H1 (cell line): ENCODE measurements around the gene AKR7A2.

Experiments
- CEBPB ChIP-seq: IDR thresholded peaks from 2 replicates; pipeline ENCODE4 v1.6.1; 2012; ENCODE audit warnings: low read depth, low read length
- CHD1 ChIP-seq: IDR thresholded peaks from 2 replicates; pipeline ENCODE4 v1.6.1; 2012; ENCODE audit warnings: low read depth, low read length, improper control_type of control experiment
- EGR1 ChIP-seq: IDR thresholded peaks from 2 replicates; pipeline ENCODE4 v1.6.1; 2011; ENCODE audit warnings: low read depth, low read length, borderline replicate concordance
- FOSL1 ChIP-seq: IDR thresholded peaks from 2 replicates; pipeline ENCODE4 v1.6.1; 2011; ENCODE audit warnings: mild to moderate bottlenecking, low read depth, low read length, moderate library complexity; ENCODE audit not compliant: insufficient read depth
- POLR2A ChIP-seq, 2 experiments: IDR thresholded peaks; 1 replicate in 1 of 2; 2 replicates in 1 of 2; pipeline ENCODE4 v1.6.1; 2011; ENCODE audit warnings: low read depth in 2 of 2, low read length in 2 of 2, mild to moderate bottlenecking in 2 of 2; ENCODE audit errors: control extremely low read depth in 1 of 2
- POLR2AphosphoS5 ChIP-seq: IDR thresholded peaks from 2 replicates; pipeline ENCODE4 v1.6.1; 2011; ENCODE audit warnings: low read depth, low read length
- SP1 ChIP-seq: IDR thresholded peaks from 2 replicates; pipeline ENCODE4 v1.6.1; 2011; ENCODE audit warnings: low read depth, low read length
- SP4 ChIP-seq: IDR thresholded peaks from 2 replicates; pipeline ENCODE4 v1.6.1; 2012; ENCODE audit warnings: low read length, inconsistent platforms
- TAF1 ChIP-seq: IDR thresholded peaks from 2 replicates; pipeline ENCODE4 v1.6.1; 2011; ENCODE audit warnings: mild to moderate bottlenecking, low read depth, low read length
- TAF7 ChIP-seq: optimal IDR thresholded peaks from 2 replicates; pipeline ENCODE3; 2011; ENCODE audit warnings: low read depth, mild to moderate bottlenecking, inconsistent platforms, low read length, moderate library complexity, borderline replicate concordance
- TF ChIP-seq, protein P1 (sequence below), 3 experiments: IDR thresholded peaks; 1 replicate in 2 of 3; 2 replicates in 1 of 3; pipeline versions ENCODE4 v1.5.1 to v1.6.1; 2011; ENCODE audit warnings: low read length in 3 of 3, mild to moderate bottlenecking in 3 of 3, inconsistent platforms in 2 of 3, low read depth in 1 of 3, moderate library complexity in 1 of 3; ENCODE audit not compliant: insufficient read depth in 1 of 3; ENCODE audit errors: control extremely low read depth in 1 of 3

DNA sequence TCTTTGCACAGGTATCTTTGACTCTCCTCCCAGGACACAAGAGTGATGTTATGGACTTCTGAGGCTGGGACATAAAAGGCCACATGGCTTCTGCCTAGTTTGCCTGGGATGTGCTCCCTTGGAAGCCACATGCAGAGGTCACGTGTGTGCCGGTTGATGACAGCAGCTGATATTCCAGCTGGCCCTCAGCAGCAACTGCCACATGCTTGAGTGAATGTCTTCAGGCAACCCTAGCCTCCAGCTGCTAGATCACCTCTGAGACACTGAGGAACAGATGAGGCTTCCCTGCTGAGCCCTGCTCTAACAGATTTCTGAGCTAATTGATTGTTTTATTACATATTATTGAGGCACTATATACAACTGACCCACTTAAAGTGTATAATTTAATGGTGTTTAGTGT is 11.7 kb downstream of the AKR7A2 start:
- no peak for TF ChIP-seq SP1
- TF ChIP-seq CHD1: no peak
- no peak for TF ChIP-seq EGR1
- TF ChIP-seq, protein P1, sequence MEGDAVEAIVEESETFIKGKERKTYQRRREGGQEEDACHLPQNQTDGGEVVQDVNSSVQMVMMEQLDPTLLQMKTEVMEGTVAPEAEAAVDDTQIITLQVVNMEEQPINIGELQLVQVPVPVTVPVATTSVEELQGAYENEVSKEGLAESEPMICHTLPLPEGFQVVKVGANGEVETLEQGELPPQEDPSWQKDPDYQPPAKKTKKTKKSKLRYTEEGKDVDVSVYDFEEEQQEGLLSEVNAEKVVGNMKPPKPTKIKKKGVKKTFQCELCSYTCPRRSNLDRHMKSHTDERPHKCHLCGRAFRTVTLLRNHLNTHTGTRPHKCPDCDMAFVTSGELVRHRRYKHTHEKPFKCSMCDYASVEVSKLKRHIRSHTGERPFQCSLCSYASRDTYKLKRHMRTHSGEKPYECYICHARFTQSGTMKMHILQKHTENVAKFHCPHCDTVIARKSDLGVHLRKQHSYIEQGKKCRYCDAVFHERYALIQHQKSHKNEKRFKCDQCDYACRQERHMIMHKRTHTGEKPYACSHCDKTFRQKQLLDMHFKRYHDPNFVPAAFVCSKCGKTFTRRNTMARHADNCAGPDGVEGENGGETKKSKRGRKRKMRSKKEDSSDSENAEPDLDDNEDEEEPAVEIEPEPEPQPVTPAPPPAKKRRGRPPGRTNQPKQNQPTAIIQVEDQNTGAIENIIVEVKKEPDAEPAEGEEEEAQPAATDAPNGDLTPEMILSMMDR (IDR thresholded peaks at IDR 0.05; ENCODE audit: control extremely low read depth in 1 of 3, insufficient read depth in 1 of 3, low read depth in 1 of 3, low read length in 3 of 3): no peak
- no peak for TF ChIP-seq TAF1
- TF ChIP-seq TAF7: no peak
- no peak for TF ChIP-seq SP4
- TF ChIP-seq POLR2A (IDR thresholded peaks at IDR 0.05; ENCODE audit: control extremely low read depth in 1 of 2, low read depth in 2 of 2, low read length in 2 of 2): no peak
- TF ChIP-seq POLR2AphosphoS5: no peak
- TF ChIP-seq CEBPB: no peak
- TF ChIP-seq FOSL1: no peak
